ELF-1 (cell line): Measurements from ENCODE around the gene PMPCA.

ENCODE experiments used
- DNase-seq: peaks from one replicate; pipeline ENCODE4 v3.0.0-alpha.2; 2016; ENCODE audit warnings: low read depth, low spot score

The PMPCA gene

DNA sequence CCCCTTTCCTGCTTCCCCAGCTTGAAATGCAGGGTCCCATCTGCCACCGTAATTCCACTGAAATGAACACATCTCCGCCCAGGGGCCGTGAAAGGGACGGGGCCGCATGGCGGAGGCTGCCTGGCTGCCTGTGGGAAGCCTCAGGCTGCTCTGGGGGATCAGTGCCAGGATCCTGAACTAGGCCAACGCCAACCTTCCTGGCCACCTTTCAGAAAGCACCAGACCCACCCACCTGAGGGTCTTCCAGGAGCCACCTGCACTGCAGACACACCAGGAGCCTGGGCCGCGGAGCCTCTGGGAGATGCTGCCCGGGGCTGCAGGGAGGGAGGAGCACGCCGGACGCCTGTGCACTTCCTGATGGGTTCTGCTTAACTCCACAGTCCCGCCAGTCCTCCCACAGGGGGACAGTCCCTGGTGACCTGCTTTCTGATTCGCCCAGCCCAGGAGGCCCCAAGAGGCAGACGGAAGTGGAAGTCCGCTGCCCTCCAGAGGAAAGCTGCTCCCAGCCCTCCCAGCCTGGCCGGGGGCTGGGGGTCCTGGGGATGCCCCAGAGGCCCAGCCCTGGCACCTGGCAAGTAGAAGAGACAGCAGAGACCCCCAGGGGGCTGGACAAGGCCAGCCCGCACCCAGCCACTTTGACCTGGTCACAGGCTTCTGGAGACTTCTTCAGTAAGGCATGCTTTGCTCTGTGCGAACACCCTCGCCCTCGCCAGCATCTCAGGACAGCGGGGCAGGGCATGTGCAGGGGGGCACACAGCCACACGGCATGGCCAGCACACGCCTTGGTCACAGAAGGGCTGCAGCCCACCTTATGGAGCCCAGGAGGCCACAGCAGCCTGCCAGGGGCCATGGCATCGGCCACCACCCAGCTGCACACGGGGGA lies 36.9 kb upstream of the PMPCA start, which contains the start of gene CARD9:
CARD9 (minus strand) TSS at position 370 of the 883 bp plus-strand sequence. CDS start 1,591 bp downstream, outside the sequence.
- no peak for DNase-seq

DNA sequence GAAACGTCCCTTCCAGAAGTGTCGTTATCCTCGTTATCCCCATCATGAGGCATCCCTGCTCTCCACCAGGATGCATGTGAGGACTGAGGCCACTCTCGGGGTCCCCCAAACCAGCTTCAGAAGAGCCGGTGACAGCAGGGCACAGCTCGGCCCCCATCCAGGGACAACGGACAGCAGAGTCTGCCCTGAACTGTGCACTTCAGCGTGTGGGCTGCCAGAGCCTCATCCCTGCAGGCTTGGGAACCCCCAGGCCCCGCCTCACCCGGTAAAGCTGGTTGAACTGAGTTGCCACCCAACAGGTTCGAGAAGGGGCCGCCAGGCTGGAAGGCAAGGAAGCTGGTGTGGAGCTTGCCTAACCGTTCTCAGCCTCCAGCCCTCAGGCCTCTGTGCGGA lies 36.3 kb upstream of the PMPCA start:
- no peak for DNase-seq

DNA sequence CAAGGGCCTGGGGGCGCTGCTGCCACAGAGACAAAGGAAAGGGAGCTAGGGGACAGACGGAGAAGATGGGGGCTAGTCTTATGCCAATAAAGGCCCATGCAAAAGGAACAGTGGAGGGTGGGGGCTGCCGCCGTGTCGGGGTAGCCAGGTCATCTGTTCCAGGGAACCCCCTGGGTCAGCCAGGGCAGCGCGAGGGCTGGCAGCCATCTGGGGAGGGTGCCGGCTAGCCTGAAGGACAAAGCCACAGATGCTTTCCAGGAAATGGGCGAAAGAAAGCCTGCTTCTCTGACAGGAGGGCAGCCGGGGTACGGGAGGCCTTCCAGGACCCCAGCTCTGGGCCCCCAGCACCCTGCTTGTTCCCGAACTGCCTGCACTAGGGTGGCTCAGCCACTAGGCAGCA lies 35.4 kb upstream of the PMPCA start:
- DNase-seq, result no peak

DNA sequence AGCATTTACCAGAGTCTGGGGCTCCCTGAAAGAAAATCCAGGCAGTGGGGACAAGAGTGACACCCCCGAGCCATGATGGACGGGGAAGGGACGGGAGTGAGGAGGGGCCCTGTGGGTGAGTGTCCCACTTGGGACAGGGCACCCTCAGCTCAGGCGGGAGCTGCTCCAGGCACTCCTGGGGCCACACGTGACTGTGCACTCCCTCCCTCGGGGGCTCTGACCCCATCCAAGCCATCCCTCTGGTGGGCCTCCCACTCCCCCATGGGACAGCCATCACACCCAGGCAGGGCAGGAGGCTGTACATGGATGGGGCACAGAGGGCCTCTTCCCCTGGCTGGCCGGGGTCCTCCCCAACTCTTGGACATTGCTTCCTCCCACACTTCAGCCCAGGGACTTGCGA lies 34.0 kb upstream of the PMPCA start:
- no peak for DNase-seq

DNA sequence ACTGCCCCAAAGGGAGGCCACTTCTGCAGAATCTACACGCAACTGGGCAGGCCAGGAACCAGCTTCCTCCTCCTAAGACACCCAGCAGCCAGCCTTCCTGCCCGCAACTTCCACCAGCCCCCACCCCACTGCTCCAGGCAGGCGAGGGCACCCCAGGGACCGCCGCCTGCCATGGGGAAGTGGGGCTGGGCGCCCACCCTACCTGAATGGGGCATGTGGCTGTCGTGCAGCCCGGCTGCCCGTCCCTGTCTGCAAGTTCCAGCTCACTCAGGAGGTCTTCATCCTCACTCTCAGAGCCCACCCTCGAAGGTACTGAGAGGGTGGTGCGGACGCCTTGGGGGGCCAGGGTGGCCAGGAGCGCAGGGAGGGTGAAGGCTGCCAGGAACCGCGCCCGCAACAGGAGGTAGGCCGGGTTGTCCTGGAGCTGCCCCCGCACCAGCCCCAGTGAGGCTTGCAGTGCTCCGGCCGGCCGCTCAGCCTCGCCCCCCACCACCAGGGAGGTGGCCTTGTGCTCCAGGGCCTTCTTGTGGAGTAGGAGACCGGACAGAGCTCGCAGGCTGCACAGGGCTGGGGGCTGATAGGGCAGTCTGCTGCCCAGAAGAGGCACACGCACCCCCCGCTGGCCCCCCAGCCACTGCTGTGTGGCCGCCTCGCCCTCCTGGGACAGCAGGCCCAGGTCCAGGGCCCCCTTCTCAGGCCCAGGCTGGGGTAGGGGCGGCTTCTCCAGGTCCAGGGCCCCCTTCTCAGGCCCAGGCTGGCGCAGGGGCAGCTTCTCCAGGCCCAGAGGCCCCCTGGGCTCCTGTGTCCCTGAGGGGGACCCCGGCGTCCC lies 32.9 kb upstream of the PMPCA start:
- DNase-seq, result no peak

DNA sequence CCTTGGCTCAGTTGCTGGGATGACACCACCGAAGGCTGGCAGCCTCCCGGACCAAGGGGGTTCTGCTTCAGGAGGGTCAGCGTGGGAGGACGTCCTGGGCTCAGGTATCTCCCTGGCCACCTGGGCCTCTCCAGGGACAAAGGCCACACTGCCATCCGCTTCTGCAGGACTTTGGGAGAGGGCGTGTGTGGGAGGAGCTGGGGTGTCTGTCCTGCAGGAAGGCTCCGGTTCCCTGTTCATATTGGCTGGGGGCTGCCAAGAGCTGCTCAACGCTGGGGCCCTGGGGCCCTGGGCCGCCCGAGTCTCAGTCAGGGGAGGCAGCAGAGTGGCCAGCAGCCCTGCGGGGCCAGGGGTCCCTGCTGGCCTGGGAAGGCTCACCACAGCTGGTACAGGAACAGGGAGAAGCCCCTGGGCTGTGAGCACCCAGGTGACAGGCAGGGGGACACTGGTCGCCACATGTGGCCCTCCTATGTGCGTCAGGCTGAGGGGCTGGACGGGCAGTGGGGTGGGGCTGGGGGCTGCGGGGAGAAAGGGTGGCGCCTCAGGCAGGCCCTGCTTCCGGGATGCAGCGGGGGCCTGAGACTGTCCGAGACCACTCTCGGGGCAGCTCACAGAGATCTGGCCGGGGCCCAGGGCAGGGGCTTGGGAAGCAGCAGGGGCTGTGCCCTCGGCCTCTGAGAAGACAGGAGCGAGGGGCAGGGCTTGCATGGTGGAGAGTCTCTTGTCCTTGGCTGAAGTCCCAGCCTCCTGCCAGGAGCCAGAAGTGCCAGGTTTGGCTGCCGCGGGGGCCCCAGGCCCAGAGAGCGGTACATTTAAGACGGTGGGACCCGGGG lies 32.1 kb upstream of the PMPCA start:
- DNase-seq, result no peak

DNA sequence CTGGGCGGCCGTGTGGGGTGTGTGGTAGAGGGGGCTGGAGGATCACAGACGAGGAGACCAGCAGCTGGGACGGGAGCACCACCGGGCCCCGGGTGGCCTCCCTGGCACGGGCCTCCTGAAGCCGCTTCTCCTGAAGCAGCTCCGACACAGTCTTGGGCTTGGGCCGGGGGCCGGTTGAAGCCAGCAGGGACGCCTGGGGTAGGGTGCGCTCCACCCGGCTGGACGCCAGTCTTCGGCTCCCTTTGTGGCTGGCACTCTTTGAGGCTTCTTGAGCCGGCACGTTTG lies 31.5 kb upstream of the PMPCA start:
- no peak for DNase-seq

DNA sequence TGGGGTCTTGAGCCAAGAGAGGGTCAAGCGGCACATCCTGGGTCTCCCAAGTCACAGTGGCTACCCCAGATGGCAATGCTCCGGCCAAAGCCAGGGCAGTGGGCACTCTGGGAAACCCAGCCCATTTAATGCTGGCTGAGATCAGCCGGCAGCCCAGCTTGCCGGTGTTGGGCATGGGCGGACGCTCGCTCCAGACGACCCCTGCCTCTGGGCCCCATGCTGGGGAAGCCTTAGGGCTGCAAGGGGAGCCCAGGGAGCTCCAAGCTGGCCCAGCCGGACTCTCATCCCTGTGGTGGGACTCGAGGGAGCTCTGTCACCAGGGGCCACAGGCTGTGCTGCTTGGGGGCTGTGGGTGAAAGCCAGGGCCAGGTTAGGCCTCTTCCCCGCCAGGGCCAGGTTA lies 31.1 kb upstream of the PMPCA start:
- no peak for DNase-seq

DNA sequence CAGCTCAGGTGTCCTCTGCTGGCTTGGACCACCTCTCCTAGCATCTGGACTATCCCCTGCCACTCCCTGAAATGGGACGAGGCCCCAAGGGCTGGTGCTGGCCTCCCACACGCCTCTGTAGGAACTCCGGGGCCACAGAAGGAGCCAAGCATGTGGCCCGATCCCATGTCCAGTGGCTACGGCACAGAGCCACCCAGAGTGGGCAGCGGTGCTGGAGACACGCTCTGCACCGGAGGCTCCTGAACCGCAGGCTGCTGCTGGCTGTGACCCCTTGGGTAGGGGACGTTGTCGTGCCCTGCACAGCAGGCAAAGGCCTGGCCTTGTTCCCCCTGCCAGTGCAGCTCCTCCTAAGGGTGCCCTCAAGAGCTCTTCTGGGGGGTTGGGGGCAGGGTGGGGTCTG lies 30.6 kb upstream of the PMPCA start:
- DNase-seq, result no peak

DNA sequence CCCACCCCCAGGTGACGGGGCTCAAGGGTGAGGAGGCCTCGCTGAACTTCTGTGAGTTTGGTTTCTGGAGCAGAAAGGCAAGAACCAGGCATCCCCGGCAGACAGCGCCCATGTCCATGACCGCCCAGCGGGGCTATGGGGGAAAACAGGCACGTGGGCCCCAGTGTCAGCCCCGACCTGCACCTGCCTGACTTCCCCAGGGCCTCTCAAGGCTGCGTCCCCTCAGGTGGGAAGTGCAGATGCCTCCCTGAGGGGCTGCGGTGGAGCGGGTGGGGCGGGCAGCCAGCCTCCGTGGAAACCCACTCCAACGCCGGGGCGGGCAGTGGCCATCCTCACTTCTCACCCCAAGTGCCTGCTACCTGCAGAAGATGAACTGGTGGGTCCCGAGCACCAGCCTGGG lies 30.1 kb upstream of the PMPCA start:
- no peak for DNase-seq

DNA sequence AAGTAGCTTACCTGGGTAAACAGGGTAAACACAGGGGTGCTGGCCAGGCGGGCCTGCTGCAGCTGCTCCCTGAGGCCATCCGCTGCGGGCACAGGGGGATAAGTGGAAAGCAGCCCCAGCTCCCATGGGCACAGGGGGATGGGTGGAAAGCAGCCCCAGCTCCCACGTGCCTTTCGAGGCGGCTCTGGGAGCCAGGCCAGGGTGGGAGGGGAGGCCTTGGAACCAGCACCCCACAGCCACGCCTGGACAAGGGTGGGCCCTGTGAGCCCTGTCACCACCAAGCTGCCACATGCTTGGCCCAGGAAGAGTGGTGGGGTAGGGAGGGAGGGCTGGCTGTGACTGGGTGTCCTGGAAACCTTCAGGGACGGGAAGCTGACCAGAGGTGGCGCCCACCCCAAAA lies 29.1 kb upstream of the PMPCA start:
- no peak for DNase-seq

DNA sequence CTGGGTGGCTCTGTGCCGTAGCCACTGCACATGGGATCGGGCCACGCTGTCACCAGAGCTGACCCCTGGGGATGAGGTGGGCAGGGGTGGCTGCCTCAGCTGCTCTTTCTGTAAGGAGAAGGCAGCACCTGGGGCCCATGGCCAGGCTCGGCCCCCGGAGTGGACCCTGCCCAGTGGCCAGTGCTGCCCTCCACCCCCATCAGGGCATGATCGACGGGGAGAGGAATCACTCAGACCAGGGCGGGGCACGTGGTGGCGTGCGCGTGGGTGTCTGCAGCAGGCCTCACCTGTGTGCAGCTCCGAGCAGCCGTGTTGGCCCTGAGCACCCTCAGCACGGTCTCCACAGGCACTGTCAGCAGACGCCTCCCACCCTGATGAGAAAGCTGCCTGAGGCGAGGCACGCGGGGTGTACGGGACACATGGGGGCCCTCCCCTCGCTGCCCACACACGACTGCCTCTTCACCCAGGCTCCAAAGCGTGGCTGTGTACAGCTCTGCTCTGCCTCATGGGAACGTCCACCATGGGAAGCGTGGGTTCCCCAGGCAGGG lies 28.4 kb upstream of the PMPCA start:
- no peak for DNase-seq

DNA sequence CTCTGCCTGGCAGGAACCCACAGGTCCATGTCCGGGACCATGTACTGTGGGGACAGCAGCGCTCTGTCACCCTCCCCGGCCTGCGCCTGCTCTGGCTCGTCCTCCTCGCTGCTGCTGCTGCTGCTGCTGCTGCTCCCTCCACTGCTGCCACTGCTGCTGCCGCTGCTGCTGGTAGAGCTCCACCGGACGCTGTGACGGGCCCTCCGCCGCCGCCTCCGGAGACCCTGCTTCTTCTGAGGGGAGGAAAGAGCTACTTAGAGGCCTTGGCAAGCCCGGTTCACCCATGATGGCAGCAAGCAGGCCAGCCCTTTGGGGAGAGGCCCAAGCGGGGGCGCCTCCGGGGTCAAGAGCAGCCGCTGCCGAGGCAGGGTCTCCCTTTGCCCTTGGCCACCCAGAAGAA lies 27.0 kb upstream of the PMPCA start:
- DNase-seq, result no peak

DNA sequence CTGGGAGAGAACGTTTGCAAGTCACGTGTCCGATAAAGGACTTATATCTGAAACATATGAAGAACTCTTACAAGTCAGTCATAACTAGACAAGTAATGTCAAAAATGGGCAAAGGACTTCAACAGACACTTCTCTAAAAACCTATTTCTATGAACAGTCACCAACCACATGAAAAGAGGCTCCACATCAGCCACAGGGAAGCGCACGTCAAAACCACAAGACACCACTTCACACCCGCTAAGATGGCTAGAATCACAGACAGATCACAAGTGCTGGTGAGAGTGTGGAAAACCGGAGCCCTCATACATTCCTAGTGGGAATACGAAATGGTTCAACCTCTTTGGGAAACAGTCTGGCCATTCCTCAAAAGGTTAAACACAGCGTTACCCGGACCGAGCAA lies 25.4 kb upstream of the PMPCA start:
- DNase-seq, result no peak

DNA sequence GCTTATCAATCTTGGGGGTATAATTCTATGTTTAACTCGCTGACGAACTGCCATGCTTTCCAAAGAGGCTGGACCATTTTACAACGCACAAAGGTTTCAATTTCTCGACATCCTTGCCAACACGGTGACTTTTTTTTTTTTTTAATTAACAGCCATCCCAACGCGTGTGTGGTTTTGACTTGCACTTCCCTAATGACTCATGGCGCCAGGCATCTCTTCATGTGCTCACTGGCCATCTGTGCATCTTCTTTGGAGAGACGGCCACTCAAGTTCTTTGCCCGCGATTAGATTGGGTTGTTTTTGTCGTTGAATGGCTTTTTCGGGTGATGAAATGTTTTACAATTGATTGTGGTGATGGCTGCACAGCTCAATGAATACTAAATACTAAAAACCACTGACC lies 24.4 kb upstream of the PMPCA start:
- DNase-seq, result no peak

DNA sequence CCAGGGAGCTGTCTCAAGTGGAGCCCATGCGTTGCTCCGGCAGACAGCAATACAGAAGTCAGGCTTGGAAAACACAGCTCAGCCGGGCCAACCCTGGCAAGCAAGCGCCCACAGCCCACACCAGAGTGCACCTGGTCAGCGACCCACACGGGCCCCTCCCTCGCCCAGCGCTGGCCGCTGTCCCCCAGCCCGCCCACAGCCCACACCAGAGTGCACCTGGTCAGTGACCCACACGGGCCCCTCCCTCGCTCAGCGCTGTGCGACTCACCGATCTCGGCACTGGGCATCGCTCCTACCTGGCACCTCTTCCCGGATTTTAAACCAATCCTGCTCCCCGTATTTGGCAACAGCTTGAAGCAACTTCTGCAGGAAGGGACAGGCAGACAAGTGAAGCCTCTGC lies 23.2 kb upstream of the PMPCA start:
- DNase-seq, result no peak

DNA sequence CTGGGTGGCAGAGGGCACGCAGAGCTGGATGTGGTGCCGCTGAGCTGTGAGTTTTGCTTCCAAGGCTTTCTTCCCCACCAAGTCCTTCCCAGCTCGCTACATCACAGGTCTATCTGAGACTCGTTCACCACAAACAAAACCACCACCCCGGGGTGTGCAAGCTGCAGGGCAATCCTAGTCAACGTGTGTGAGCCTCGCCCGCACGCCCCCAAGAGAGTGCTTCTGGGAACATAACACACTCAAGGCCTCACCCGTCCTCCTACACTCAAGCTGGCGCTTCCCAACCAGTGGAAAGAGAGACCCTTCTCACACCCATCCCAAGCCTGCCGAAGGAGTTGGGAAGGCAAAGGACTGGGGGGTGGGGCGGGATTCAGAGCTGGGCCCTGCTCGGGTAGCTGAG lies 21.1 kb upstream of the PMPCA start:
- DNase-seq, result no peak

DNA sequence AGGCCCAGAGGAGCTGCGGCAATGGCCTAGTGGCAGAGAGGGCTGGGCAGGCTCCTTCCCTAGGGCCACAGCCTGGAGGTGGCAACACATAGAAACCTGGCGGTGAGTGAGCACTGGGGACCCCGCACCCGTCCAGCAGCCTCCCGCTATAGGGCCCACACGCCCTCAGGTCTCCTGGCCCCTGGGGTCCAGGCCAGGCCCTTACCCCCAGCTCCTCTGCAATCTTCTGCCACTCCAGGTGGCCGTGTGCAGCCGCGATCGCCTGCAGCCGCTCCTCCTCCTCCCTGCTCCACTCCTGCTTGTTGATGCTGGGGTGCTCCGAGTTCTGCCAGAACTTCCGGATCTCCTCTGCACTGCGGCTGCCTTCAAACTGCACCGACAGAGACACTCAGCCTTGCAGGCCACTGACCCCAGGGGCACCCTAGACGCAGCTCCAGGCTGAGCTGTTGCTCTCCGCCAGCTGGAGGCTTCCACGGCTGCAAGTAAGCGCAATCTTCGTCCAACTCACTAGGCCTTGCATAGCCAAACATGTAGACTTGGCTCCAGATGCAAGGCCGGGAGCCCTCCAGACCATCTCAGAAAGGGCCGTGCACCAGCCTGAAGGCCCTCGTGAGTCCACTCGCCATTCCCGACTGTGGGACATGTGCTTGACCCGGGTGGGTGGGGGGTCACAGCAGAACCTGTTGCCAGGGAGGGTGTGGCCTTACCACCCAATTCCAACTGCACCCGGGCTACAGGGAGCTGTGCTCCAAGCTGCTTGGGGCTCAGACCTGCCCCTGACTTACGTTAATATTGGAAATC lies 18.5 kb upstream of the PMPCA start:
- DNase-seq, result no peak

DNA sequence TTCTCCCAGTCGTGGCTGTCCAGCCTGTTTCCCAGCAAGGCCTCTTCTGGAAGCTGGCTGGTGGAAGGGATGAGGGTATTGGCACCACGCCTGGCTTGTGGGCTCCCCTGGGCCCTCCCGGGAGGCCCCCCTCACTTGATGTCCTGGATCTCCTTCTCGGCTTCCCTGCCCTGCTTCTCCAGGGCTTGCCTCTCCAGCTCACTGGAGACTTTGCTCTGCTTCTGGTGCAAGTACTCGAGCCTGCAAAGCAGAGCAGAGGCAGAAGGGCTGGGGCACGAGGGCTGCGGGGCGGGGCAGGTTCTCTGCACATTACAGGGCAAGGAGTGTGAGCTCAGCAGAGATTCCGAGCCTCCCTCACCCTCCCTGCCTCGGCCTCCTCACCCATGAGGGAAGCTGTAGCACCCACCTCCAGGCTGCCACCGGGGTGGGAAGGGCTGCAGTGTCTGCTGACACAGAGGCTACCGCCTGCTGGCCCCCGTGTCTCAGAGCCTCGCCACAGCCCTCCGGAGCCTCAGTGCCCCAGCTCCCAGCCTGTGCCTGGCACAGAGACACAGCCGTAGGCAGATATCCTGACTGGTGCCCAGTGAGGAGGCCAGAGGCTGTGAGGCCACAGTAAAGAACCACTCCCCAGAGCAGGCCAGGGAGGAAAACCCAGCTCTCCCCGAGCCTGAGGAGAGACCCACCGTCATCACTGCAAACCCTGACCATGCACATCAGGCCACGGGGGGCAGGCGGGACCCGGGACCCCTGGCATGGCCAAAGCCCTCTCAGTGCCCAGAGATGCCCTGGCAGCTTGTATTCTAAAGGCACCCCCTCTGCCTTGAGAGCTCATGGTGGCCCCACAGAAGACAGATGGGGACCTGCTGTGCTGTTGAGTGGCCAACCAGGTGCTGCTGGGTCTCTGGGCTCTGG lies 17.7 kb upstream of the PMPCA start:
- DNase-seq, result no peak

DNA sequence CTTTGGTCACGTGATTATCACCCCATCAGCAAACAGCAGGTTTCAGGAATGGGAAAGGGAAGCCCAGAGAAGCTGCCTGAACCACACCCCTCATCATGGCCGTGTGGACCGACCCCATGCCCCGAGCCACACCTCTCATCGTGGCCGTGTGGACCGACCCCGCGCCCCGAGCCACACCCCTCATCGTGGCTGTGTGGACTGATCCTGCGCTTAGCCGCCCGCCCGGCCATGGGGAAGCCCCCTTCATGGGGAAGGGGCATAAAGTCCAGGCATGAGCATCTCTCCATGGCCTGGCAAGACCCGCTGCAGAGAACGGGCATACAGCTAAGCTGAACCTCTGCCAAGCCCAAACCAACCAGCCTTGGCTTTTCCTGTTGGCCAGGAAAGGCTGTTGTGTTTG lies 16.9 kb upstream of the PMPCA start:
- DNase-seq, result no peak
